GM10266 (cell line): ENCODE measurements around the gene FAM170A.

ENCODE experiments used
- DNase-seq: peaks from one replicate; pipeline ENCODE4 v3.0.0; 2012; ENCODE audit errors: extremely low spot score
- CTCF ChIP-seq: IDR thresholded peaks from 2 replicates; pipeline ENCODE4 v1.5.1; 2012; ENCODE audit warnings: mild to moderate bottlenecking, low read depth; ENCODE audit not compliant: control insufficient read depth, insufficient read depth; ENCODE audit errors: missing control alignments

The FAM170A gene

GRCh38 chr5:119678351-119679028 is 49.1 kb downstream of the FAM170A start:
- TF ChIP-seq CTCF = no peak

GRCh38 chr5:119680080-119680479 is 50.7 kb downstream of the FAM170A start:
- no peak for DNase-seq
- no peak for TF ChIP-seq CTCF

More at GRCh38 chr5:119678351-119679028, 49.1 kb downstream of the FAM170A start:
- no peak for DNase-seq

- no peak for DNase-seq
- TF ChIP-seq CTCF = no peak
Observed at GRCh38 chr5:119681734-119682133, 52.4 kb downstream of the FAM170A start.

- TF ChIP-seq CTCF = no peak
- no peak for DNase-seq
Observed at GRCh38 chr5:119682372-119682771, 53.0 kb downstream of the FAM170A start.
